GOT3 (cell line): Measurements from ENCODE around the gene TAS2R43.
"Not testable (repeated sequence)": the region's sequence is repeated elsewhere in the genome, so short reads cannot be mapped to it uniquely, and the experiment has no call there.

Source experiments
- DNase-seq: peaks from one replicate; lab custom pipeline; 2025; ENCODE audit warnings: mixed read lengths; lab: John Stamatoyannopoulos, UW

The TAS2R43 gene

GRCh38 chr12:11092128-11092527 lies at the start of gene TAS2R43:
Gene TAS2R43, minus strand, starts transcription at chr12:11092313. Its CDS starts 84 bp downstream, at chr12:11092229.
- no peak for DNase-seq

GRCh38 chr12:11136075-11136474 lies 44.0 kb upstream of the TAS2R43 start:
- DNase-seq, result no peak

GRCh38 chr12:11134305-11134704 lies 42.2 kb upstream of the TAS2R43 start, which contains the start of gene TAS2R30:
Gene TAS2R30, minus strand, starts transcription at chr12:11134644. Its CDS starts 400 bp downstream, at chr12:11134244.
- no peak for DNase-seq

DNA sequence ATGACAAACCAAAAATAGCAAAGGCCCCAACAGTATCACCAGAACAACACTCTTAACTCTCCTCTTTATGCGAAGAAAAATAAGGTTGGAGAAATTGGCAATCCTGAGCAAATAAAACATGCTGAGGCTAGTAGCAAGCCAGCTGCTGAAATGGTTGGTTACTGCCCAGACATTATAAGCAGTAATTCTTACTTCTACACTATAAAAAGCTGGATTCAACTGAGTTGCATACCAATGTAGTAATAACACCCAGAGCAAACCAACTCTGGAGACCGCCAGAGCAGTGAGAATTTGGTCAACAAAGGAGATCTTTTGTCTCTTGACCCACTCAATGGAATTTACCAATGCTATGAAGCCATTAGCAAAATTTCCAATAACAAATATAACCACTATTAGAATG lies 41.7 kb upstream of the TAS2R43 start:
- no peak for DNase-seq

GRCh38 chr12:11133162-11133561 lies 41.0 kb upstream of the TAS2R43 start:
- DNase-seq, result no peak

- DNase-seq, result no peak
These were observed 38.9 kb upstream of the TAS2R43 start for GRCh38 chr12:11130999-11131398.

- DNase-seq, result no peak
These were observed 38.3 kb upstream of the TAS2R43 start for GRCh38 chr12:11130382-11130781.

DNA sequence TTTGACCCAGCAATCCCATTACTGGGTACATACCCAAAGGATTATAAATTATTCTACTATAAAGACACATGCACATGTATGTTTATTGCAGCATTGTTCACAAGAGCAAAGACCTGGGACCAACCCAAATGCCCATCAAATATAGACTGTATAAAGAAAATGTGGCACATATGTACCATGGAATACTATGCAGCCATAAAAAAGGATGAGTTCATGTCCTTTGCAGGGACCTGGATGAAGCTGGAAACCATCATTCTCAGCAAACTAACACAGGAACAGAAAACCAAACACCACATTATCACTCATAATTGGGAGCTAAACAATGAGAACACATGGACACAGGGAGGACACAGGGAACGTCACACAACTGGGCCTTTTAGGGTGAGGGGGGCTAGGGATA lies 22.0 kb upstream of the TAS2R43 start:
- not testable (repeated sequence) for DNase-seq

DNA sequence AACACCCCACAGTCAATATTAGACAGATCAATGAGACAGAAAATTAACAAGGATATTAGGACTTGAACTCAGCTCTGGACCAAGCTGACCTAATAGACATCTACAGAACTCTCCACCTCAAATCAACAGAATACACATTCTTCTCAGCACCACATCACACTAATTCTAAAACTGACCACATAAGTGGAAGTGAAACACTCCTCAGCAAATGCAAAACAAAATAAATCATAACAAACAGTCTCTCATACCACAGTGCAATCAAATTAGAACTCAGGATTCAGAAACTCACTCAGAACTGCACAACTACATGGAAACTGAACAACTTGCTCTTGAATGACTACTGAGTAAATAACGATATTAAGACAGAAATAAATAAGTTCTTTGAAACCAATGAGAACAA lies 19.1 kb upstream of the TAS2R43 start:
- DNase-seq, result not testable (repeated sequence)

- no peak for DNase-seq
These were observed 16.7 kb upstream of the TAS2R43 start for GRCh38 chr12:11108862-11109261.

DNA sequence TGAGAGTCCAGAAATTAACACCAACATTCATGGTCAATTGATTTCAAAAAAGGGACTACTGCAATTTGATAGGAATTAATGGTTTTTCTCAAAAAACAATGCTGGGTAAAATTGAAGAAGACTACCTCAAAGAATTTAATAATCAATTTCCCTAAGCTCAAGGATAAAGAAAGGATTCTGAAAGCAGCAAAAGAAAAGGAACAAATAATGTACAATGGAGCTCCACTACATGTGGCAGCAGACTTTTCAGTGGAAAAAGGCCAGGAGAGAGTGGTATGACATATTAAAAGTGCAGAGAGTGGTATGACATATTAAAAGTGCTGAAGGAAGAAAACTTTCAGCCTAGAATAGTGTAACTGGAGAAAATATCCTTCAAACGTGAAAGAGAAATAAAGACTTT lies 15.6 kb upstream of the TAS2R43 start:
- DNase-seq, result no peak

DNA sequence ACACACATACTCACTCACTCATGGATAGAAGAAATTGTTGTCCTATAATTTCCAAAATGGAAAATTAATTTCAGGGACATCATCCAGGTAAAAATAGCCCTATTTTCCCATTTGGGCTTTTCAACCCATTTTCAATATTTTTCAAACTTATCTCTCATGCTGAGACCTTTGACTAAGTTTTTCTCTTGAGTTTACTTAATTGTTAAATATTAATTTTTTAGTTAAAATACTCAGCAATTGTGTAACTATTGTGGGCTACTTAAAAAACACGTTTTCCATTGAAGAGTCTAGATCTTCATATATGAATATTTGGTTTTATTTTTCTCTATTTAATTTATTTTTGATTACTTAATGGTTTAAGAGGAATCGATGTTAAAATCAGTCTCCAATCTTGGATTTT lies 14.2 kb upstream of the TAS2R43 start:
- no peak for DNase-seq

GRCh38 chr12:11105546-11105945 lies 13.4 kb upstream of the TAS2R43 start:
- DNase-seq, result no peak

DNA sequence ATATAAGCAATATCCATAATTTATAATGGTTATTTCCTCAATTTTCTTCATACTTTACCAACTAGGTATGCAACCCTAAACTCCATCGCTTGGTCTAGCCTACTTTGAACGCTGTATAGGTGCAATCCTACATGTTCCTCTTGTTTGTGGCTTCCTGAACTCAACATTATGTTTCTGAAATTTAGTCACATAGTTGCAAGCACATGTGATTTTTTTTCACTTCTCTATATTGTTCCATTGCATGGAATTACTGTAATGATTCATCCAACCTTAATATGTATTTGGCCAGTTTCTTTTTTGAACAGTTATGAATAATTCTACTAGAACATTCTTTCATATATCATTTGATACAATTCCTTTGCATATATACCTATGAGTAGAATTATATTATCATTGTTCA lies 2.8 kb upstream of the TAS2R43 start:
- DNase-seq, result not testable (repeated sequence)

DNA sequence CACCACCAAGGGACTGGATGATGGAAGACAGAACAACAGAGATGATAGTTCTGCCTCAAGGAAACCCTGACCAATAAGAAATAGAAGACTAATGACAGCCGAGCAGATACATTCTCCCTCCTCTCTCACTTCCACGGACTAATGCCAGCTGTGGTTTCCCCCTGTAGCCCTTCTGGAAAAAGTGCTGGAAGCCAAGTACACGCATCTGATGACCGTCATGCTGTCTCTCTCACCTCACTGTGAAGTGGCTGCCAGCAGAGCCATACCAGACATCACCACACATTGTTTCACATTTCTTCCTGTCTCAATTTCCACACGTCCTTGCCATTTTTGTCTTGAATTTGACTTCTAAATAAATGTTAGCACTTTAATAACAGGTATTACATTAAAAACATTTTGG lies 2.9 kb downstream of the TAS2R43 start:
- no peak for DNase-seq

GRCh38 chr12:11085419-11085818 lies 6.7 kb downstream of the TAS2R43 start:
- DNase-seq, result no peak

GRCh38 chr12:11081987-11082386 lies 10.1 kb downstream of the TAS2R43 start:
- no peak for DNase-seq

DNA sequence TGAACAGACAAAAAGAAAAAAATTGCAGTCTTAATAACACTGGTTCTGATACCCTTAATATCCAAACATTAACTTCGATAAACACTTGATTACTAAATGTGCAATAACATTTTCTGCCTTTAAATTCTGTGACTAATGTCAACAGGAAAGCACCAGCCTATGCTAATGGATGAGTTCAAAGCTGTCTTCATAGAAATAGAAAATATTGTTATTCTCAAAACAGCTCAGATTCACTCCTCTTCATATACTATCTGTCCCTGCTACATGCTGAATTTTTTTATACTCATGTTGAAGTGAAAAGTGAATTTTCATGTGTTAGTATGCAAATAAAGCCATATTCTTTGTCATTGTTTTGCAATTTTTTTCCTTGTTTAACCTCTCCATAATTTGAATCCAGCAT lies 13.9 kb downstream of the TAS2R43 start:
- no peak for DNase-seq

- no peak for DNase-seq
These were observed 16.5 kb downstream of the TAS2R43 start for GRCh38 chr12:11075642-11076041.

GRCh38 chr12:11071414-11071813 lies 20.7 kb downstream of the TAS2R43 start:
- DNase-seq, result no peak

DNA sequence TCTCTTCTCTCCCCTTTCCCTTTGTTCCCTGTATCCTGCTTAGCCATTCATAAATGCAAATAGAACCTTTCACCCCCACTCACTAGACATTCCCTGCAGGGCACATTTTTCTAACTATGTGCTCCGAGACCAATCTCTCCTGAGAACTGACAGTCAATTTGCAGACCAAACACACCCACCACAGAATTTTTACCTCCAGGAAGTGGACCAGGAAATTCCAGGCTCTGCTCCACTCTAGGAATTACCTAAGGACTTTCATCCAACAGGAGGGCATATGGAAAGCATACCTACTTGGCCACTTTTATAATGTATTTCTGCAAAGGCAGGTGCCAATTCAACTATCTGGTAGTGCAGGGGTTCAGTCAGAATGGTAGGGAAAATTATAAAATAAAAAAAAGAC lies 21.1 kb downstream of the TAS2R43 start:
- DNase-seq, result no peak

GRCh38 chr12:11069854-11070365 lies 22.2 kb downstream of the TAS2R43 start:
- no peak for DNase-seq

- no peak for DNase-seq
These were observed 24.6 kb downstream of the TAS2R43 start for GRCh38 chr12:11067514-11067913.

DNA sequence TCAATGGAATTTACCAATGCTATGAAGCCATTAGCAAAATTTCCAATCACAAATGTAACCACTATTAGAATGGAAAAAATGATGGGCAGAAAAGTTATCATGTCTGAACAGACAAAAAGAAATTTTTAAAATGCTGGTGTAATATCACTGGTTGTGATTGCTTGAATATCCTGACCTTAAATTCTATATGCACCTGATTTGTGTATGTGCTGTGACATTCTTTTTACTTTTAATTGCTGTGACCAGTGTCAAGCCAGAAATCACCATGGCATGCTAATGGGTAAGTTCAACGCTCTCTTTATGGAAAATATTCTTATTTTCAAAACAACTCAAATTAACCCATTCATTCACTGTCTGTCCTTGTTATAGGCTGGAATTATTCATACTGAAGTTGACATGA lies 29.9 kb downstream of the TAS2R43 start, which contains the start of gene TAS2R46:
TSS of gene TAS2R46 (minus strand) at position 101 of the 400 bp plus-strand sequence. CDS start at position 101, 0 bp downstream.
- not testable (repeated sequence) for DNase-seq
